ENCODE measurements around the gene FGGY.

DNA sequence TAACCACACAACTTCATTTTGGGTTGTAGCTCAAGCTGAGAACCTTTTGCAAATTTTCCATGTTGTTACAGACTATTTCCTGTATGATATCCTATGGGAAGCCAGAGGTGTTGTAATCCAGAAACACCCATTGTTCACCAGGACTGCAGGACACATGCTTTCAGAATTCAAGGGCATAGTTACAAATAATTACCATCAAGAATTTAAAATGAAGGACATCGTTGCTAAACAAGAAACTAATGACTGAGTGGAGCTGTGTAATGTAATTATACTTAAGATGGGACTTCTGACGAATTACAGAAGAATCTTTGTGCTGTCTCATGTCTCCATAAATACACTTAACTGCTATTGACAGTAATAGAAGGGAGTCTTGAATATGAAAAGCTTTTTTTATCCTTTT is 470.2 kb downstream of the FGGY start:
- TF ChIP-seq, protein P1, sequence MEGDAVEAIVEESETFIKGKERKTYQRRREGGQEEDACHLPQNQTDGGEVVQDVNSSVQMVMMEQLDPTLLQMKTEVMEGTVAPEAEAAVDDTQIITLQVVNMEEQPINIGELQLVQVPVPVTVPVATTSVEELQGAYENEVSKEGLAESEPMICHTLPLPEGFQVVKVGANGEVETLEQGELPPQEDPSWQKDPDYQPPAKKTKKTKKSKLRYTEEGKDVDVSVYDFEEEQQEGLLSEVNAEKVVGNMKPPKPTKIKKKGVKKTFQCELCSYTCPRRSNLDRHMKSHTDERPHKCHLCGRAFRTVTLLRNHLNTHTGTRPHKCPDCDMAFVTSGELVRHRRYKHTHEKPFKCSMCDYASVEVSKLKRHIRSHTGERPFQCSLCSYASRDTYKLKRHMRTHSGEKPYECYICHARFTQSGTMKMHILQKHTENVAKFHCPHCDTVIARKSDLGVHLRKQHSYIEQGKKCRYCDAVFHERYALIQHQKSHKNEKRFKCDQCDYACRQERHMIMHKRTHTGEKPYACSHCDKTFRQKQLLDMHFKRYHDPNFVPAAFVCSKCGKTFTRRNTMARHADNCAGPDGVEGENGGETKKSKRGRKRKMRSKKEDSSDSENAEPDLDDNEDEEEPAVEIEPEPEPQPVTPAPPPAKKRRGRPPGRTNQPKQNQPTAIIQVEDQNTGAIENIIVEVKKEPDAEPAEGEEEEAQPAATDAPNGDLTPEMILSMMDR (IDR thresholded peaks at IDR 0.05), result no peak
- TF ChIP-seq POLR2A (IDR thresholded peaks at IDR 0.05), result no peak

All from body of pancreas (tissue), 4 donors.